Measurements from ENCODE around the gene DYNC2LI1.

DNA sequence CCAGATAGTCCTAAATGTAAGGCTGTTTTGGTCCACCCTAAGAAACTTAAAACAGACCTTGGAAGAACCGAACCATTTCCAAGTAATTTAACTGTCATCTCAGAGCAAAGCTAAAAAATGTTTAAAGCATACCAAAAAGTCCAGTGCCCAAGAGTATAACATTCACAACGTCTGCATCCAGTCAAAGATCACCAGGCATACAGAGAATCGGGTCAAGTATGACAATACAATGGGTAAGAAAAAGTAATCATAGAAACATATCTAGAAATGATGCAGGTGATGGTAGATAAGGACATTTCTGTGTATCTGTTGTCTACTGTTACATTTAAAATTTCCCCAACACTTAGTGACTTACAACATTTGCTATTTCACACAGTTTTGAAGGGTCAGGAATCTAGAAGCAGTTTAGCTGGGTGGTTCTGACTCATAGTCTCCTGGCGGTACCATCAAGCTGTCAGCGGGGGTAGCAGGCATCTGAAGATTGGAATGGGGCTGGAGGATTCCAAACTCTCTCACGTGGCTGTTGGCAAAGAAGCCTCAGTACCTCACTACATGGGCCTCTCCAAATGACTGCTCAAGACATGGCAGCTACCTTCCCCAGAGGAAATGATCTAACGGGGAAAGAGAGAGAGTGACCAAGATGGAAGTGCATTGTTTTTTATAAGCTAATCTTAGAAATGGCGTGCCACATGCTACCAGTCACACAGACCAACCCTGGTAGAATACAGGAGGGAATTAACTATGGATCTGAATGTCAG lies 36.6 kb upstream of the DYNC2LI1 start:
- TF ChIP-seq ZNF561 (tag by site-specific recombination; IDR thresholded peaks at IDR 0.05; ENCODE audit: borderline replicate concordance): no peak
- TF ChIP-seq, protein P1, sequence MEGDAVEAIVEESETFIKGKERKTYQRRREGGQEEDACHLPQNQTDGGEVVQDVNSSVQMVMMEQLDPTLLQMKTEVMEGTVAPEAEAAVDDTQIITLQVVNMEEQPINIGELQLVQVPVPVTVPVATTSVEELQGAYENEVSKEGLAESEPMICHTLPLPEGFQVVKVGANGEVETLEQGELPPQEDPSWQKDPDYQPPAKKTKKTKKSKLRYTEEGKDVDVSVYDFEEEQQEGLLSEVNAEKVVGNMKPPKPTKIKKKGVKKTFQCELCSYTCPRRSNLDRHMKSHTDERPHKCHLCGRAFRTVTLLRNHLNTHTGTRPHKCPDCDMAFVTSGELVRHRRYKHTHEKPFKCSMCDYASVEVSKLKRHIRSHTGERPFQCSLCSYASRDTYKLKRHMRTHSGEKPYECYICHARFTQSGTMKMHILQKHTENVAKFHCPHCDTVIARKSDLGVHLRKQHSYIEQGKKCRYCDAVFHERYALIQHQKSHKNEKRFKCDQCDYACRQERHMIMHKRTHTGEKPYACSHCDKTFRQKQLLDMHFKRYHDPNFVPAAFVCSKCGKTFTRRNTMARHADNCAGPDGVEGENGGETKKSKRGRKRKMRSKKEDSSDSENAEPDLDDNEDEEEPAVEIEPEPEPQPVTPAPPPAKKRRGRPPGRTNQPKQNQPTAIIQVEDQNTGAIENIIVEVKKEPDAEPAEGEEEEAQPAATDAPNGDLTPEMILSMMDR (tag by site-specific recombination; IDR thresholded peaks at IDR 0.05): no peak
- TF ChIP-seq, protein P2, sequence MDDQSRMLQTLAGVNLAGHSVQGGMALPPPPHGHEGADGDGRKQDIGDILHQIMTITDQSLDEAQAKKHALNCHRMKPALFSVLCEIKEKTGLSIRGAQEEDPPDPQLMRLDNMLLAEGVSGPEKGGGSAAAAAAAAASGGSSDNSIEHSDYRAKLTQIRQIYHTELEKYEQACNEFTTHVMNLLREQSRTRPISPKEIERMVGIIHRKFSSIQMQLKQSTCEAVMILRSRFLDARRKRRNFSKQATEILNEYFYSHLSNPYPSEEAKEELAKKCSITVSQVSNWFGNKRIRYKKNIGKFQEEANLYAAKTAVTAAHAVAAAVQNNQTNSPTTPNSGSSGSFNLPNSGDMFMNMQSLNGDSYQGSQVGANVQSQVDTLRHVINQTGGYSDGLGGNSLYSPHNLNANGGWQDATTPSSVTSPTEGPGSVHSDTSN (CRISPR knock-in tag; IDR thresholded peaks at IDR 0.05): no peak
- TF ChIP-seq ZNF112 (tag by site-specific recombination; IDR thresholded peaks at IDR 0.05): no peak
- no peak for TF ChIP-seq ZNF530 (tag by site-specific recombination; IDR thresholded peaks at IDR 0.05; ENCODE audit: low read depth)
- no peak for TF ChIP-seq TCF7L2 (IDR thresholded peaks at IDR 0.05; ENCODE audit: borderline replicate concordance, low read depth, low read length)
- no peak for TF ChIP-seq ZNF274 (IDR thresholded peaks at IDR 0.05; ENCODE audit: low read length)
- no peak for TF ChIP-seq ZNF274 (tag by site-specific recombination; IDR thresholded peaks at IDR 0.05; ENCODE audit: borderline replicate concordance)
- no peak for TF ChIP-seq BCL11A (tag by site-specific recombination; IDR thresholded peaks at IDR 0.05; ENCODE audit: low read depth)
- TF ChIP-seq ZNF501 (tag by site-specific recombination; IDR thresholded peaks at IDR 0.05): no peak
- no peak for TF ChIP-seq ZNF514 (tag by site-specific recombination; IDR thresholded peaks at IDR 0.05)
- TF ChIP-seq ZBTB17 (tag by site-specific recombination; IDR thresholded peaks at IDR 0.05): no peak
- TF ChIP-seq ZNF239 (tag by site-specific recombination; IDR thresholded peaks at IDR 0.05): no peak
- no peak for TF ChIP-seq ZNF350 (tag by site-specific recombination; IDR thresholded peaks at IDR 0.05)

Measured in HEK293 (cell line).